Panc1 (cell line): ENCODE results near the gene TMTC1.

Source experiments
- CTCF ChIP-seq: fragments of 450-650 bp; IDR thresholded peaks from 2 replicates; pipeline ENCODE4 v1.5.1; 2017; ENCODE audit warnings: mild to moderate bottlenecking
- POLR2AphosphoS5 ChIP-seq: IDR thresholded peaks from 2 replicates; pipeline ENCODE4 v1.6.1; 2012; ENCODE audit warnings: mild to moderate bottlenecking, low read depth, low read length, moderate library complexity
- SIN3A ChIP-seq: IDR thresholded peaks from 2 replicates; pipeline ENCODE4 v1.6.1; 2012; ENCODE audit warnings: low read depth, mild to moderate bottlenecking, low read length, moderate library complexity, borderline replicate concordance; ENCODE audit not compliant: insufficient read depth
- TCF7L2 ChIP-seq: IDR thresholded peaks from 2 replicates; pipeline ENCODE4 v1.6.1; 2011; ENCODE audit warnings: mild to moderate bottlenecking, low read depth, low read length, inconsistent platforms
- TF ChIP-seq, protein P1 (sequence below), 2 experiments: IDR thresholded peaks; 2 replicates each; pipeline ENCODE4 v1.6.1; 2011 to 2012; ENCODE audit warnings: low read depth in 2 of 2, control low read depth in 1 of 2, low read length in 1 of 2, mild to moderate bottlenecking in 1 of 2, moderate library complexity in 1 of 2; ENCODE audit not compliant: insufficient read depth in 1 of 2

DNA sequence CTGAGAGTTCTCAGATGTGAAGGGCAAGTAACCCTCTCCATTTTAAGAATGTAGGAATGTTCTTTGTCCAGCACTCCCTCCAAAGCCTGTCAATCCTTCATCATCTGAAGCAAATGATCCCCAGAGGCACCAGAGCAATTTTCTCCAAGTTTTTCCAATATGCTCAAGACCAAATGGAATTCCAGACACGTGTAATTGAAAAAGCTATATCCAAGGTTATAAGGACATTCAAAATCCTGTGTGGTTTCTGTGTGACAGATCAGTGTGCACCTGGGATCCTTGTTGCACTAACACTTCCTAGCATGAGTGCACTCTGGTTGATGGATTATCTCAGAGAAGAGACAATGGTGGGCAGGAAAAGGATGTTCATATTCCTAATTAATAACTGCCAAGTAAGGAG is 220.7 kb downstream of the TMTC1 start:
- no peak for TF ChIP-seq CTCF
- no peak for TF ChIP-seq POLR2AphosphoS5
- TF ChIP-seq, protein P1, sequence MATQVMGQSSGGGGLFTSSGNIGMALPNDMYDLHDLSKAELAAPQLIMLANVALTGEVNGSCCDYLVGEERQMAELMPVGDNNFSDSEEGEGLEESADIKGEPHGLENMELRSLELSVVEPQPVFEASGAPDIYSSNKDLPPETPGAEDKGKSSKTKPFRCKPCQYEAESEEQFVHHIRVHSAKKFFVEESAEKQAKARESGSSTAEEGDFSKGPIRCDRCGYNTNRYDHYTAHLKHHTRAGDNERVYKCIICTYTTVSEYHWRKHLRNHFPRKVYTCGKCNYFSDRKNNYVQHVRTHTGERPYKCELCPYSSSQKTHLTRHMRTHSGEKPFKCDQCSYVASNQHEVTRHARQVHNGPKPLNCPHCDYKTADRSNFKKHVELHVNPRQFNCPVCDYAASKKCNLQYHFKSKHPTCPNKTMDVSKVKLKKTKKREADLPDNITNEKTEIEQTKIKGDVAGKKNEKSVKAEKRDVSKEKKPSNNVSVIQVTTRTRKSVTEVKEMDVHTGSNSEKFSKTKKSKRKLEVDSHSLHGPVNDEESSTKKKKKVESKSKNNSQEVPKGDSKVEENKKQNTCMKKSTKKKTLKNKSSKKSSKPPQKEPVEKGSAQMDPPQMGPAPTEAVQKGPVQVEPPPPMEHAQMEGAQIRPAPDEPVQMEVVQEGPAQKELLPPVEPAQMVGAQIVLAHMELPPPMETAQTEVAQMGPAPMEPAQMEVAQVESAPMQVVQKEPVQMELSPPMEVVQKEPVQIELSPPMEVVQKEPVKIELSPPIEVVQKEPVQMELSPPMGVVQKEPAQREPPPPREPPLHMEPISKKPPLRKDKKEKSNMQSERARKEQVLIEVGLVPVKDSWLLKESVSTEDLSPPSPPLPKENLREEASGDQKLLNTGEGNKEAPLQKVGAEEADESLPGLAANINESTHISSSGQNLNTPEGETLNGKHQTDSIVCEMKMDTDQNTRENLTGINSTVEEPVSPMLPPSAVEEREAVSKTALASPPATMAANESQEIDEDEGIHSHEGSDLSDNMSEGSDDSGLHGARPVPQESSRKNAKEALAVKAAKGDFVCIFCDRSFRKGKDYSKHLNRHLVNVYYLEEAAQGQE (IDR thresholded peaks at IDR 0.05; ENCODE audit: insufficient read depth in 1 of 2, low read depth in 2 of 2, low read length in 1 of 2): no peak
- no peak for TF ChIP-seq SIN3A
- TF ChIP-seq TCF7L2: no peak
